GM12872 (cell line): Measurements from ENCODE around the gene RASGRP3.

Experiments
- CTCF ChIP-seq: IDR thresholded peaks from 3 replicates; pipeline ENCODE4 v1.5.1; 2011; ENCODE audit warnings: low read depth, mild to moderate bottlenecking, low read length, moderate library complexity; ENCODE audit not compliant: insufficient read depth

RASGRP3 gene

GRCh38 chr2:33435518-33435917, 40.9 kb upstream of the RASGRP3 start:
- no peak for TF ChIP-seq CTCF

- no peak for TF ChIP-seq CTCF
These were observed 40.4 kb upstream of the RASGRP3 start for GRCh38 chr2:33436083-33436482.

GRCh38 chr2:33437297-33437696, 39.2 kb upstream of the RASGRP3 start:
- no peak for TF ChIP-seq CTCF

GRCh38 chr2:33437815-33438214, 38.6 kb upstream of the RASGRP3 start:
- TF ChIP-seq CTCF: no peak

GRCh38 chr2:33441235-33441810, 35.1 kb upstream of the RASGRP3 start:
- TF ChIP-seq CTCF: peak; percentile 70

- TF ChIP-seq CTCF: no peak
These were observed 33.8 kb upstream of the RASGRP3 start for GRCh38 chr2:33442528-33443079.

- TF ChIP-seq CTCF: no peak
These were observed 33.1 kb upstream of the RASGRP3 start for GRCh38 chr2:33443274-33443829.
